SK-N-MC (cell line): Measurements from ENCODE around the gene SP6.

Source experiments
- DNase-seq: peaks from one replicate; pipeline ENCODE4 v3.0.0-alpha.2; 2011; ENCODE audit warnings: low read depth, low spot score
- H3K27ac ChIP-seq: fragments of 200-600 bp; sonication (generic); 2 replicates; pipeline ENCODE4 v1.5.1; 2016; ENCODE audit warnings: mixed run types
- H3K36me3 ChIP-seq: fragments of 200-600 bp; sonication (generic); 2 replicates; pipeline ENCODE4 v1.6.1; 2017; ENCODE audit warnings: antibody characterized with exemption, low read length, mixed read lengths; ENCODE audit not compliant: insufficient read depth
- H3K4me3 ChIP-seq: fragments of 200-600 bp; sonication (generic); 2 replicates; pipeline ENCODE4 v1.5.1; 2016
- H3K9ac ChIP-seq: fragments of 200-600 bp; sonication (generic); 2 replicates; pipeline ENCODE4 v1.8.0; 2017; ENCODE audit warnings: mixed run types, mixed read lengths; ENCODE audit not compliant: insufficient read length
- H3K9me3 ChIP-seq: fragments of 200-600 bp; sonication (generic); 2 replicates; pipeline ENCODE4 v1.6.1; 2017; ENCODE audit warnings: low read depth, mild to moderate bottlenecking, antibody characterized with exemption, low read length, moderate library complexity, mixed read lengths
- EZH2 ChIP-seq: fragments of 200-600 bp; sonication (generic); IDR thresholded peaks from one replicate; pipeline ENCODE4 v1.6.1; 2017; ENCODE audit warnings: antibody characterized with exemption
- FOXP2 ChIP-seq: optimal IDR thresholded peaks from 2 replicates; pipeline ENCODE3; 2011; ENCODE audit warnings: mild to moderate bottlenecking, moderate library complexity; ENCODE audit not compliant: insufficient read depth; ENCODE audit errors: extremely low read length, control extremely low read depth
- POLR2AphosphoS5 ChIP-seq: IDR thresholded peaks from 2 replicates; pipeline ENCODE4 v1.6.1; 2012; ENCODE audit warnings: mild to moderate bottlenecking, low read depth, low read length, borderline replicate concordance

SP6 gene

GRCh38 chr17:47850692-47851573 is at the start of gene SP6:
Gene SP6, minus strand, starts transcription at chr17:47851163. Its CDS starts 2,734 bp downstream, at chr17:47848429.
- H3K9ac ChIP-seq = no peak within 1 kb of the TSS
- H3K9me3 ChIP-seq = no peaks in the 10 kb centered on the region
- no peak within 1 kb of the TSS for H3K4me3 ChIP-seq
- TF ChIP-seq POLR2AphosphoS5 (no peak), FOXP2 (no peak), EZH2 (no peak)
- no peaks in the 10 kb centered on the region for H3K36me3 ChIP-seq
- DNase-seq = no peak
- no peak within 1 kb of the TSS for H3K27ac ChIP-seq

GRCh38 chr17:47899643-47900042 is 48.7 kb upstream of the SP6 start:
- no peak overlapping the region for H3K4me3 ChIP-seq
- no peaks in the 10 kb centered on the region; the same call in 1 of the 2 replicates for H3K36me3 ChIP-seq
- H3K9ac ChIP-seq = no peak overlapping the region
- no peak for TF ChIP-seq POLR2AphosphoS5
- TF ChIP-seq EZH2 = no peak
- no peak for TF ChIP-seq FOXP2
- no peak overlapping the region for H3K27ac ChIP-seq
- no peak for DNase-seq
- H3K9me3 ChIP-seq = no peaks in the 10 kb centered on the region

- no peaks in the 10 kb centered on the region; the same call in 1 of the 2 replicates for H3K36me3 ChIP-seq
- DNase-seq = no peak
- H3K9ac ChIP-seq = no peak overlapping the region
- no peaks in the 10 kb centered on the region for H3K9me3 ChIP-seq
- no peak overlapping the region for H3K4me3 ChIP-seq
- no peak overlapping the region for H3K27ac ChIP-seq
- TF ChIP-seq EZH2 = no peak
- TF ChIP-seq POLR2AphosphoS5 = no peak
- no peak for TF ChIP-seq FOXP2
Measured at GRCh38 chr17:47898241-47898640, 47.3 kb upstream of the SP6 start.

GRCh38 chr17:47897561-47897960 is 46.6 kb upstream of the SP6 start:
- TF ChIP-seq POLR2AphosphoS5 (no peak), EZH2 (no peak), FOXP2 (no peak)
- Histone ChIP-seq H3K9ac (peak overlapping the region; percentile 98), H3K36me3 (no peaks in the 10 kb centered on the region; the same call in 1 of the 2 replicates), H3K27ac (no peak overlapping the region), H3K4me3 (peak overlapping the region; percentile 99), H3K9me3 (no peaks in the 10 kb centered on the region)
- no peak for DNase-seq

- no peak for DNase-seq
- H3K9me3 ChIP-seq = no peaks in the 10 kb centered on the region
- H3K36me3 ChIP-seq = no peaks in the 10 kb centered on the region; the same call in 1 of the 2 replicates
- peak overlapping the region; percentile 99 for H3K4me3 ChIP-seq
- H3K27ac ChIP-seq = 0 out of 2 replicates have a peak overlapping the region, but pooled peaks have one; percentile 44
- H3K9ac ChIP-seq = peak overlapping the region; percentile 98
- TF ChIP-seq FOXP2 (no peak), EZH2 (no peak), POLR2AphosphoS5 (no peak)
Measured at GRCh38 chr17:47896672-47897490, 45.9 kb upstream of the SP6 start.

GRCh38 chr17:47895856-47896671 is 45.1 kb upstream of the SP6 start, which contains the start of gene SP2:
Gene SP2, plus strand, starts transcription at chr17:47896236. Its CDS starts 51 bp downstream, at chr17:47896287.
- Histone ChIP-seq H3K4me3 (peak within 1 kb of the TSS; percentile 100), H3K36me3 (no peaks in the 10 kb centered on the region; the same call in 1 of the 2 replicates), H3K9ac (peak within 1 kb of the TSS; percentile 98), H3K27ac (peak within 1 kb of the TSS; percentile 94), H3K9me3 (no peaks in the 10 kb centered on the region)
- TF ChIP-seq POLR2AphosphoS5 = peak; percentile 82
- no peak for TF ChIP-seq FOXP2
- TF ChIP-seq EZH2 = no peak
- peak; percentile 100 for DNase-seq

- Histone ChIP-seq H3K27ac (no peak overlapping the region), H3K4me3 (peak overlapping the region; percentile 100), H3K9ac (peak overlapping the region; percentile 90), H3K36me3 (no peaks in the 10 kb centered on the region; the same call in 1 of the 2 replicates), H3K9me3 (no peaks in the 10 kb centered on the region)
- DNase-seq = no peak
- TF ChIP-seq POLR2AphosphoS5 (peak; percentile 83), EZH2 (no peak)
Measured at GRCh38 chr17:47895347-47895855, 44.4 kb upstream of the SP6 start.
